K562 (cell line): ENCODE results near the gene LILRB3. TPM values are rescaled to one million over a fixed set of nuclear protein-coding genes. Genes with fewer than 3 reads are reported as not detected.

Source experiments
- FOXA1 ChIP-seq: fragments of 450-650 bp; IDR thresholded peaks from 2 replicates; pipeline ENCODE4 v1.6.1; 2016; ENCODE audit warnings: mild to moderate bottlenecking, borderline replicate concordance
- HCFC1 ChIP-seq: IDR thresholded peaks from 2 replicates; pipeline ENCODE4 v1.6.1; 2012; ENCODE audit warnings: low read depth, low read length, improper control_type of control experiment
- MAZ ChIP-seq, 2 experiments: fragments of 450-650 bp in 1 of 2; sonication (generic) in 1 of 2; formaldehyde crosslinking; IDR thresholded peaks in 1 of 2; conservative IDR thresholded peaks in 1 of 2; 2 replicates each; pipeline versions ENCODE4 v1.4.0 to v1.5.0; 2020; ENCODE audit warnings: mild to moderate bottlenecking in 1 of 2, missing genetic modification reagents in 1 of 2
- MYBL2 ChIP-seq, 2 experiments: fragments of 450-650 bp in 1 of 2; sonication (generic) in 1 of 2; formaldehyde crosslinking in 1 of 2; IDR thresholded peaks; 2 replicates each; pipeline versions ENCODE4 v1.6.1 to v1.8.1; 2017 to 2022; ENCODE audit warnings: borderline replicate concordance in 1 of 2, inconsistent platforms in 1 of 2, low read depth in 1 of 2, mild to moderate bottlenecking in 1 of 2, missing genetic modification reagents in 1 of 2, moderate library complexity in 1 of 2
- NFIX ChIP-seq: fragments of 250-450 bp; sonication (Bioruptor Pico); IDR thresholded peaks from 2 replicates; pipeline ENCODE4 v1.4.0; 2020; ENCODE audit warnings: low read depth, mild to moderate bottlenecking, moderate library complexity
- polyA plus RNA-seq, 8 experiments: library from polyadenylated mRNA; depleted of rRNA in 4 of 8; stranded (reverse) in 5 of 8; unstranded in 3 of 8; fragments of >200 nt; fragmentation: Nextera tagmentation in 2 of 8; fragmentation: Illumina TruSeq in 1 of 8; extraction: Ambion mirVana in 2 of 8; extraction: Trizol in 1 of 8; gene quantifications; 2 replicates each; pipeline versions ENCODE4 v1.2.1 to v1.2.3, GENCODE V29; 2011 to 2014; ENCODE audit warnings: inconsistent platforms in 1 of 8, missing spikeins in 1 of 8
- total RNA-seq, 7 experiments: library from RNA; depleted of rRNA in 6 of 7; stranded (reverse); fragments of >200 nt in 6 of 7; fragmentation: Illumina TruSeq in 2 of 7; extraction: Trizol in 2 of 7; gene quantifications; 2 replicates each; pipeline versions ENCODE4 v1.2.1 to v1.2.3, GENCODE V29; 2011 to 2021; ENCODE audit warnings: low replicate concordance in 1 of 7
- TF ChIP-seq, protein P1 (sequence below): fragments of 200-600 bp; sonication (generic); IDR thresholded peaks from one replicate; pipeline ENCODE4 v1.6.1; 2012; ENCODE audit warnings: mild to moderate bottlenecking, low read depth, low read length, inconsistent platforms
- TF ChIP-seq, protein P2 (sequence below), 2 experiments: fragments of 450-650 bp; conservative IDR thresholded peaks; 2 replicates each; pipeline ENCODE4 v1.6.1; 2017; ENCODE audit warnings: mild to moderate bottlenecking in 2 of 2, moderate library complexity in 2 of 2
- TF ChIP-seq, protein P3 (sequence below): fragments of 450-650 bp; IDR thresholded peaks from 2 replicates; pipeline ENCODE4 v1.6.1; 2017; ENCODE audit warnings: antibody characterized with exemption
- TF ChIP-seq, protein P4 (sequence below): fragments of 450-650 bp; formaldehyde crosslinking; IDR thresholded peaks from 2 replicates; pipeline ENCODE4 v1.4.0; 2022; ENCODE audit warnings: mild to moderate bottlenecking, moderate library complexity

LILRB3 gene
- total and polyA plus RNA-seq, 9 of the 15 experiments (the other 6 are each of a cell fraction or from before 2014, with no cell fraction given), result 0.01 to 0.09 TPM; not detected in 7

DNA sequence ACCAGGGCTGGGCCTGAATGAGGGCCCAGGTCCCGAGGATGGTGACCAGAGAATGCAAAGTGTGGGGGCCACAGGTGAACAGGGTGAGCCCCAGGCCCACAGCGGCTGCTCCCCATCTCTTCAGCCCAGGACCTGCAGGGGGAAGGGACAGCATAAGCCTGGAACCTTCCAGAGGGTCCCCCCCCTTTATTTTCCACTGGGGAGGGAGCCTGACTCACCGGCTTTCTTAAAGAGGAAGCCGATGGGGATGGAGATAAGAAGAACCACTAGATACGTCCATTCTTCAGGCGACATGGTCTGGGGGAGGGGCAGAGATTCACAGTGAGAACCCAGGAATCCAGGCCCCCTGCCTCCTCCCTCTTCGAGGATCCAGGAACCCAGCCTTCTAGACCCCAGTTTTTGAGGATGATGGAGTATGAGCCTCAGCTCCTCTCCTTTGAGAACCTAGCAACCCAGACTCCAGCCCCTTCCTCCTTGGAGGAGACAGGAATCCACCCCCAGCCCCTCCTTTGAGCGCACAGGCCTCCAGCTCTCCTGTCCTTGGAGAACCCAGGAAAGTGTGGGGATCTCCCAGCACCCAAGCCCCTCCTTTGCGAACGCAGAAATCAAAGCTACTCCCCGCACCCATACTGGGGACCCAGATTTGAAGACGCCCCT lies 34.5 kb downstream of the LILRB3 start (continued):
- TF ChIP-seq, protein P1, sequence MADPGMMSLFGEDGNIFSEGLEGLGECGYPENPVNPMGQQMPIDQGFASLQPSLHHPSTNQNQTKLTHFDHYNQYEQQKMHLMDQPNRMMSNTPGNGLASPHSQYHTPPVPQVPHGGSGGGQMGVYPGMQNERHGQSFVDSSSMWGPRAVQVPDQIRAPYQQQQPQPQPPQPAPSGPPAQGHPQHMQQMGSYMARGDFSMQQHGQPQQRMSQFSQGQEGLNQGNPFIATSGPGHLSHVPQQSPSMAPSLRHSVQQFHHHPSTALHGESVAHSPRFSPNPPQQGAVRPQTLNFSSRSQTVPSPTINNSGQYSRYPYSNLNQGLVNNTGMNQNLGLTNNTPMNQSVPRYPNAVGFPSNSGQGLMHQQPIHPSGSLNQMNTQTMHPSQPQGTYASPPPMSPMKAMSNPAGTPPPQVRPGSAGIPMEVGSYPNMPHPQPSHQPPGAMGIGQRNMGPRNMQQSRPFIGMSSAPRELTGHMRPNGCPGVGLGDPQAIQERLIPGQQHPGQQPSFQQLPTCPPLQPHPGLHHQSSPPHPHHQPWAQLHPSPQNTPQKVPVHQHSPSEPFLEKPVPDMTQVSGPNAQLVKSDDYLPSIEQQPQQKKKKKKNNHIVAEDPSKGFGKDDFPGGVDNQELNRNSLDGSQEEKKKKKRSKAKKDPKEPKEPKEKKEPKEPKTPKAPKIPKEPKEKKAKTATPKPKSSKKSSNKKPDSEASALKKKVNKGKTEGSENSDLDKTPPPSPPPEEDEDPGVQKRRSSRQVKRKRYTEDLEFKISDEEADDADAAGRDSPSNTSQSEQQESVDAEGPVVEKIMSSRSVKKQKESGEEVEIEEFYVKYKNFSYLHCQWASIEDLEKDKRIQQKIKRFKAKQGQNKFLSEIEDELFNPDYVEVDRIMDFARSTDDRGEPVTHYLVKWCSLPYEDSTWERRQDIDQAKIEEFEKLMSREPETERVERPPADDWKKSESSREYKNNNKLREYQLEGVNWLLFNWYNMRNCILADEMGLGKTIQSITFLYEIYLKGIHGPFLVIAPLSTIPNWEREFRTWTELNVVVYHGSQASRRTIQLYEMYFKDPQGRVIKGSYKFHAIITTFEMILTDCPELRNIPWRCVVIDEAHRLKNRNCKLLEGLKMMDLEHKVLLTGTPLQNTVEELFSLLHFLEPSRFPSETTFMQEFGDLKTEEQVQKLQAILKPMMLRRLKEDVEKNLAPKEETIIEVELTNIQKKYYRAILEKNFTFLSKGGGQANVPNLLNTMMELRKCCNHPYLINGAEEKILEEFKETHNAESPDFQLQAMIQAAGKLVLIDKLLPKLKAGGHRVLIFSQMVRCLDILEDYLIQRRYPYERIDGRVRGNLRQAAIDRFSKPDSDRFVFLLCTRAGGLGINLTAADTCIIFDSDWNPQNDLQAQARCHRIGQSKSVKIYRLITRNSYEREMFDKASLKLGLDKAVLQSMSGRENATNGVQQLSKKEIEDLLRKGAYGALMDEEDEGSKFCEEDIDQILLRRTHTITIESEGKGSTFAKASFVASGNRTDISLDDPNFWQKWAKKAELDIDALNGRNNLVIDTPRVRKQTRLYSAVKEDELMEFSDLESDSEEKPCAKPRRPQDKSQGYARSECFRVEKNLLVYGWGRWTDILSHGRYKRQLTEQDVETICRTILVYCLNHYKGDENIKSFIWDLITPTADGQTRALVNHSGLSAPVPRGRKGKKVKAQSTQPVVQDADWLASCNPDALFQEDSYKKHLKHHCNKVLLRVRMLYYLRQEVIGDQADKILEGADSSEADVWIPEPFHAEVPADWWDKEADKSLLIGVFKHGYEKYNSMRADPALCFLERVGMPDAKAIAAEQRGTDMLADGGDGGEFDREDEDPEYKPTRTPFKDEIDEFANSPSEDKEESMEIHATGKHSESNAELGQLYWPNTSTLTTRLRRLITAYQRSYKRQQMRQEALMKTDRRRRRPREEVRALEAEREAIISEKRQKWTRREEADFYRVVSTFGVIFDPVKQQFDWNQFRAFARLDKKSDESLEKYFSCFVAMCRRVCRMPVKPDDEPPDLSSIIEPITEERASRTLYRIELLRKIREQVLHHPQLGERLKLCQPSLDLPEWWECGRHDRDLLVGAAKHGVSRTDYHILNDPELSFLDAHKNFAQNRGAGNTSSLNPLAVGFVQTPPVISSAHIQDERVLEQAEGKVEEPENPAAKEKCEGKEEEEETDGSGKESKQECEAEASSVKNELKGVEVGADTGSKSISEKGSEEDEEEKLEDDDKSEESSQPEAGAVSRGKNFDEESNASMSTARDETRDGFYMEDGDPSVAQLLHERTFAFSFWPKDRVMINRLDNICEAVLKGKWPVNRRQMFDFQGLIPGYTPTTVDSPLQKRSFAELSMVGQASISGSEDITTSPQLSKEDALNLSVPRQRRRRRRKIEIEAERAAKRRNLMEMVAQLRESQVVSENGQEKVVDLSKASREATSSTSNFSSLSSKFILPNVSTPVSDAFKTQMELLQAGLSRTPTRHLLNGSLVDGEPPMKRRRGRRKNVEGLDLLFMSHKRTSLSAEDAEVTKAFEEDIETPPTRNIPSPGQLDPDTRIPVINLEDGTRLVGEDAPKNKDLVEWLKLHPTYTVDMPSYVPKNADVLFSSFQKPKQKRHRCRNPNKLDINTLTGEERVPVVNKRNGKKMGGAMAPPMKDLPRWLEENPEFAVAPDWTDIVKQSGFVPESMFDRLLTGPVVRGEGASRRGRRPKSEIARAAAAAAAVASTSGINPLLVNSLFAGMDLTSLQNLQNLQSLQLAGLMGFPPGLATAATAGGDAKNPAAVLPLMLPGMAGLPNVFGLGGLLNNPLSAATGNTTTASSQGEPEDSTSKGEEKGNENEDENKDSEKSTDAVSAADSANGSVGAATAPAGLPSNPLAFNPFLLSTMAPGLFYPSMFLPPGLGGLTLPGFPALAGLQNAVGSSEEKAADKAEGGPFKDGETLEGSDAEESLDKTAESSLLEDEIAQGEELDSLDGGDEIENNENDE, result no peak
- no peak for TF ChIP-seq HCFC1
- TF ChIP-seq FOXA1, result no peak
- TF ChIP-seq, protein P2, sequence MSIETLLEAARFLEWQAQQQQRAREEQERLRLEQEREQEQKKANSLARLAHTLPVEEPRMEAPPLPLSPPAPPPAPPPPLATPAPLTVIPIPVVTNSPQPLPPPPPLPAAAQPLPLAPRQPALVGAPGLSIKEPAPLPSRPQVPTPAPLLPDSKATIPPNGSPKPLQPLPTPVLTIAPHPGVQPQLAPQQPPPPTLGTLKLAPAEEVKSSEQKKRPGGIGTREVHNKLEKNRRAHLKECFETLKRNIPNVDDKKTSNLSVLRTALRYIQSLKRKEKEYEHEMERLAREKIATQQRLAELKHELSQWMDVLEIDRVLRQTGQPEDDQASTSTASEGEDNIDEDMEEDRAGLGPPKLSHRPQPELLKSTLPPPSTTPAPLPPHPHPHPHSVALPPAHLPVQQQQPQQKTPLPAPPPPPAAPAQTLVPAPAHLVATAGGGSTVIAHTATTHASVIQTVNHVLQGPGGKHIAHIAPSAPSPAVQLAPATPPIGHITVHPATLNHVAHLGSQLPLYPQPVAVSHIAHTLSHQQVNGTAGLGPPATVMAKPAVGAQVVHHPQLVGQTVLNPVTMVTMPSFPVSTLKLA (conservative IDR thresholded peaks at IDR 0.05), result peak in 1 of 2 experiments; percentile 68; a peak in 2 of 4 replicates
- TF ChIP-seq NFIX (CRISPR knock-in tag), result no peak
- TF ChIP-seq MAZ (CRISPR knock-in tag; conservative IDR thresholded peaks at IDR 0.05 in 1 of 2, IDR thresholded peaks at IDR 0.05 in 1 of 2), result peak; percentile 85 to 92
- TF ChIP-seq, protein P3, sequence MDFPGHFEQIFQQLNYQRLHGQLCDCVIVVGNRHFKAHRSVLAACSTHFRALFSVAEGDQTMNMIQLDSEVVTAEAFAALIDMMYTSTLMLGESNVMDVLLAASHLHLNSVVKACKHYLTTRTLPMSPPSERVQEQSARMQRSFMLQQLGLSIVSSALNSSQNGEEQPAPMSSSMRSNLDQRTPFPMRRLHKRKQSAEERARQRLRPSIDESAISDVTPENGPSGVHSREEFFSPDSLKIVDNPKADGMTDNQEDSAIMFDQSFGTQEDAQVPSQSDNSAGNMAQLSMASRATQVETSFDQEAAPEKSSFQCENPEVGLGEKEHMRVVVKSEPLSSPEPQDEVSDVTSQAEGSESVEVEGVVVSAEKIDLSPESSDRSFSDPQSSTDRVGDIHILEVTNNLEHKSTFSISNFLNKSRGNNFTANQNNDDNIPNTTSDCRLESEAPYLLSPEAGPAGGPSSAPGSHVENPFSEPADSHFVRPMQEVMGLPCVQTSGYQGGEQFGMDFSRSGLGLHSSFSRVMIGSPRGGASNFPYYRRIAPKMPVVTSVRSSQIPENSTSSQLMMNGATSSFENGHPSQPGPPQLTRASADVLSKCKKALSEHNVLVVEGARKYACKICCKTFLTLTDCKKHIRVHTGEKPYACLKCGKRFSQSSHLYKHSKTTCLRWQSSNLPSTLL, result no peak
- no peak for TF ChIP-seq MYBL2 (IDR thresholded peaks at IDR 0.05; ENCODE audit: low read depth)
- TF ChIP-seq MYBL2 (CRISPR knock-in tag; IDR thresholded peaks at IDR 0.05; ENCODE audit: borderline replicate concordance), result no peak
- TF ChIP-seq, protein P4, sequence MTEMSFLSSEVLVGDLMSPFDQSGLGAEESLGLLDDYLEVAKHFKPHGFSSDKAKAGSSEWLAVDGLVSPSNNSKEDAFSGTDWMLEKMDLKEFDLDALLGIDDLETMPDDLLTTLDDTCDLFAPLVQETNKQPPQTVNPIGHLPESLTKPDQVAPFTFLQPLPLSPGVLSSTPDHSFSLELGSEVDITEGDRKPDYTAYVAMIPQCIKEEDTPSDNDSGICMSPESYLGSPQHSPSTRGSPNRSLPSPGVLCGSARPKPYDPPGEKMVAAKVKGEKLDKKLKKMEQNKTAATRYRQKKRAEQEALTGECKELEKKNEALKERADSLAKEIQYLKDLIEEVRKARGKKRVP (CRISPR knock-in tag), result no peak
